Activated CD8-positive, alpha-beta T cell treated with anti-CD3 and anti-CD28 coated beads, Interleukin-2, amount 10 ng/mL, durations not matched to agents 7 days and 5 days (primary cell): Measurements from ENCODE around the gene S1PR5. TPM values are rescaled to one million over a fixed set of nuclear protein-coding genes. Genes with fewer than 3 reads are reported as not detected.

Experiments used
- ATAC-seq: fragments of 150-1000 bp; cut with Tn5 transposase; one replicate; pipeline ENCODE4 v1.10.0; 2021; ENCODE audit warnings: moderate library complexity
- CTCF ChIA-PET: fragments of 350-600 bp; sonication (Branson Sonifier 250); formaldehyde crosslinking; loops from one replicate; lab custom pipeline; 2021; ENCODE audit warnings: antibody characterized with exemption; lab: Charles Lee
- POLR2A ChIA-PET: fragments of 350-600 bp; sonication (Branson Sonifier 250); formaldehyde crosslinking; loops from one replicate; lab custom pipeline; 2021; ENCODE audit warnings: antibody characterized with exemption; lab: Charles Lee
- DNase-seq: peaks from one replicate; pipeline ENCODE4 v3.0.0-alpha.2; 2020
- H3K27ac Mint-ChIP-seq: one replicate; pipeline ENCODE4 v1.8.0; 2021; ENCODE audit warnings: mild to moderate bottlenecking, mixed read lengths
- H3K27me3 Mint-ChIP-seq: one replicate; pipeline ENCODE4 v1.8.0; 2021; ENCODE audit warnings: low read depth, mixed read lengths
- H3K36me3 Mint-ChIP-seq: one replicate; pipeline ENCODE4 v1.8.0; 2021; ENCODE audit warnings: low read depth, mixed read lengths
- H3K4me1 Mint-ChIP-seq: one replicate; pipeline ENCODE4 v1.8.0; 2021; ENCODE audit warnings: low read depth, mixed read lengths
- H3K4me3 Mint-ChIP-seq: one replicate; pipeline ENCODE4 v1.8.0; 2021; ENCODE audit warnings: mild to moderate bottlenecking, mixed read lengths
- H3K9me3 Mint-ChIP-seq: one replicate; pipeline ENCODE4 v1.8.0; 2022; ENCODE audit warnings: mixed read lengths; ENCODE audit not compliant: insufficient read depth
- microRNA-seq: library from miRNA; unstranded; fragments of <30 nt; microRNA quantifications from one replicate; pipeline ENCODE4 v1.2.0, GENCODE V29; 2022
- total RNA-seq, 2 experiments: library from RNA; stranded (reverse); gene quantifications; one replicate each; pipeline ENCODE4 v1.2.3, GENCODE V29; 2021

S1PR5 gene
- total RNA-seq, 2 experiments from 2014 or later, result 0.89 to 0.95 TPM

DNA sequence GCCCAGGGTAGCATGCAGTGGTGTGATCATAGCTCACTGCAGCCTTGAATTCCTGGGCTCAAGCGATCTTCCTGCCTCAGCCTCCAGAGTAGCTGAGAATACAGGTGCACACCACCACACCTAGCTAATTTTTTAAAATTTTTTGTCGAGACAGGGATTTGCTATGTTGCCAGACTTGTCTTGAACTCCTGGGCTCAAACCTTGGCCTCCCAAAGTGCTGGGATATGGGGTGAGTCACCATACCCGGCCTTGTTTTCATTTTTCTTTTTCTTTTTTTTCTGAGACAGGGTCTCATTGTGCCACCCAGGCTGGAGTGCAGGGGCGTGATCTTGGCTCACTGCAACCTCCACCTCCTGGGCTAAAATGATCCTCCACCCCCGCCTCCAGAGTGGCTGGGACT is 52.8 kb downstream of the S1PR5 start:
- ChIA-PET CTCF (interaction anchor here (1.6 kb wide), 1 partner anchor 14 kb away, joined by 4 read pairs; no protein-coding TSS in a partner anchor), POLR2A (no interaction called here)
- no peak overlapping the region for H3K27ac Mint-ChIP-seq
- no peak for DNase-seq
- H3K36me3 Mint-ChIP-seq, result peaks cover 57% of the 10 kb centered on the region
- peaks cover 12% of the 10 kb centered on the region for H3K4me1 Mint-ChIP-seq
- H3K27me3 Mint-ChIP-seq, result no peaks in the 10 kb centered on the region
- no peak overlapping the region for H3K4me3 Mint-ChIP-seq
- no peaks in the 10 kb centered on the region for H3K9me3 Mint-ChIP-seq
- ATAC-seq, result no peak

Small RNA genes lying within 50 kb of the gene (microRNA-seq; reads per million reads assigned to microRNA genes)
- not detected for gene MIR1238

Other genes starting within 250 kb of the S1PR5 start
- 10 to 100 TPM; 10.7 to 11.1 TPM for gene ICAM1, start 246.3 kb downstream of the S1PR5 start, total RNA-seq
- 1 to 10 TPM in 1 of 2 experiments, under 1 TPM in 1; 0.99 to 1.1 TPM for gene ICAM4, start 230.5 kb downstream of the S1PR5 start, total RNA-seq
- gene ICAM5, start 227.5 kb downstream of the S1PR5 start, total RNA-seq, result under 1 TPM; 0.29 to 0.57 TPM
- 1 to 10 TPM; 3.4 to 3.8 TPM for gene ZGLP1, start 207.6 kb downstream of the S1PR5 start, total RNA-seq
- 1 to 10 TPM; 8.2 to 9.4 TPM for gene FDX2, start 201.4 kb downstream of the S1PR5 start, total RNA-seq
- 10 to 100 TPM; 79.8 to 91.7 TPM for gene RAVER1, start 183.9 kb downstream of the S1PR5 start, total RNA-seq
- 100 to 1,000 TPM; 194 to 202 TPM for gene ICAM3, start 177.8 kb downstream of the S1PR5 start, total RNA-seq
- 100 to 1,000 TPM; 216 to 240 TPM for gene TYK2, start 136.9 kb downstream of the S1PR5 start, total RNA-seq
- 100 to 1,000 TPM; 264 to 288 TPM for gene CDC37, start 113.9 kb downstream of the S1PR5 start, total RNA-seq
- 10 to 100 TPM; 54.2 to 56.0 TPM for gene PDE4A, start 96.9 kb downstream of the S1PR5 start, total RNA-seq
- gene KEAP1, start 14.1 kb downstream of the S1PR5 start, total RNA-seq, result 10 to 100 TPM; 89.4 to 92.1 TPM
- 10 to 100 TPM; 46.1 to 46.9 TPM for gene ATG4D, start 26.5 kb upstream of the S1PR5 start, total RNA-seq
- 10 to 100 TPM; 64.0 to 72.8 TPM for gene KRI1, start 48.6 kb upstream of the S1PR5 start, total RNA-seq
- 10 to 100 TPM; 86.0 to 88.7 TPM for gene CDKN2D, start 51.5 kb upstream of the S1PR5 start, total RNA-seq
- gene AP1M2, start 69.9 kb upstream of the S1PR5 start, total RNA-seq, result not detected
- 100 to 1,000 TPM; 112 to 121 TPM for gene SLC44A2, start 108.1 kb upstream of the S1PR5 start, total RNA-seq
- 100 to 1,000 TPM; 407 to 408 TPM for gene ILF3, start 136.9 kb upstream of the S1PR5 start, total RNA-seq
- 10 to 100 TPM; 36.5 to 36.6 TPM for gene QTRT1, start 184.0 kb upstream of the S1PR5 start, total RNA-seq
- gene DNM2, start 200.6 kb upstream of the S1PR5 start, total RNA-seq, result 100 to 1,000 TPM; 239 to 240 TPM